Dedifferentiated amniotic fluid mesenchymal stem cell (primary cell): ENCODE data around the gene HIP1.
"Not testable (repeated sequence)": the region's sequence is repeated elsewhere in the genome, so short reads cannot be mapped to it uniquely, and the experiment has no call there.

Experiments used
- DNase-seq: peaks from one replicate; pipeline ENCODE4 v3.0.0-alpha.2; 2016; ENCODE audit errors: extremely low spot score

The HIP1 gene

DNA sequence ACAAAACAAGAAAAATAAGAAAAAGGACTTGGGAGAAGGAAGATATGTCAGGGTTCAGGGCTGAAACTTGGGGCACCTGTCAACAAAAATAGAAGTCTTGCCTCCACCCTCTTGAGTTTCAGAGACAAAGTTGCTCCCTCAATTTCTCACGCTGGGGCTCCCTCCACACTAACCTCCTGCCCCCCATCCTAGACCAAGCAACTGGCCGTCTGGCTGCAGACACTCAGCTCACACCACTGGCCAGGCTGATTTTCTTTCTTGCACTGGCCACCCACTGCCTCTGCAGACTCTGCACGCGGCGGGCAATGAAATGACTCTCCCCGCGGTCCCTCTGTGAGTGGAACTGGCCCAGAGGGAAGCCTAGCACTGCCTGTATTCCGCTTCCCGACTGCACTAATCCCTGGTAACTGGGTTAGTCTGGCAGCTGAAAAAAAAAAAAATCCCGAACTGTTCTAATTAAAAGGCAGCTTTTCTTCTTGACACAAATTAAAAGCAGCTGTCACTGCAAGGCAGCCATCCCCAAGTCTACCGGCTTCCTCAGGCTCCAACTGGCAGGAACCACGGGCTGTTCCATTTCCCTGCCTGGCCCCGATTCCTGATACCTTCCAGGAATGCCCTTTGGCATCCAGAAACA lies 163.1 kb downstream of the HIP1 start:
- DNase-seq, result no peak

- DNase-seq, result no peak
These were observed 165.2 kb downstream of the HIP1 start for GRCh38 chr7:75573477-75574019.

DNA sequence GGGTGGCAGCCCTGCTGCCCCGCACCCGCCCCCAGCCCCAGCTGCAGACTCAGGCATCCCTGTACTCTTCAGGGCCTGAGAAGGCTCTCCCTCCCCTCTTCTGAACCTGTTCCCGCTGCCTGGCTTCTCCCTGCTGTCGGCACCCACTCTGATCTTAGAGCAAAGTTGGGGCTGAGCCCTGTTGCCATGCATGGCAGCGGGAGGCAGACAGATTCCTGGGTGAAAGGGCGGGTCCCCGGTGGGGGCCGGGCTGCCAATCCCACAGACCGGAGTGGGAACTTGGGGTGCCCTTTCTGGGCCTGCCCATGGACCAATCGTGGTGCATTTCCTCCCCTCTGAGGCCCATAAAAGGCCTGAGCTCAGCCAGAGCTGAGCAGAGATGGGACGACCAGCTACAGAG lies 165.9 kb downstream of the HIP1 start:
- DNase-seq, result no peak

DNA sequence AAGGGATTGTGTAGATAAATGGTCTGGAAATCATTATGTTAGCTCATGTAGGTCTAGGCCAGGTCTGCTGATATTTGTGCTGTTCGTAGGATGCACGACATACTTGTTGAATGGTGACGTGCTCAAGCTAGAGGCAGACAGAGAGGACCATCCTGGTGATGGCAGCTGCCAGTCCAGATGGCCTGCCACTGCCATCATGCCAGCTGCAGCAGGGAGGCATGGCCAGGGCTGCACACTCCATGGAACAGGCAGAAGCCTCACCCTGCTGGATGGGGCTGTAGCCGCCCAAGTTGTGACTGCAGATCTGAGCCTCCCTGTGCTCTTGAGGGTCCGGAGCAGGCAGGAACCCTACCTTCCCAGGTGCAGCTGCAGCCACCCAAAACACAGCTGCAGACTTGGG lies 166.3 kb downstream of the HIP1 start:
- DNase-seq, result no peak

DNA sequence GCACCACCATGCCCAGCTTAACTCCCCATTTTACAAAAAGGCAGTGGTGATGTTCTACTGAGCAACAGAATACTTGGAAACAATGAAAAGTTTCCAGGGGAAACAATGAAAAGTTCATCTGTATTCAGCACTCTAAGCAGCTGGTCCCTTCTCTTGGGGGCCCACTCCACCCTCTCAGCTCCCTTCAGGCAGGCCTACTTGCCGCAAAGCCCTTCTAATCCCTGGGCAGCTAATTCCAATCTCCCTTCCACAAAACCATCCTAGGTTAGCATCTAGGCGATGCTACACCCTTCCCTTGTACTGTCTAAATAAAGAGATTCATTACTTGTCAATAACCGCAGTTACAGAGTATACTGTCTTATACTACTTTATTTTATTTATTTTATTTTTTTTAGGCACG lies 167.5 kb downstream of the HIP1 start:
- no peak for DNase-seq

GRCh38 chr7:75569629-75570282 lies 169.0 kb downstream of the HIP1 start:
- not testable (repeated sequence) for DNase-seq

DNA sequence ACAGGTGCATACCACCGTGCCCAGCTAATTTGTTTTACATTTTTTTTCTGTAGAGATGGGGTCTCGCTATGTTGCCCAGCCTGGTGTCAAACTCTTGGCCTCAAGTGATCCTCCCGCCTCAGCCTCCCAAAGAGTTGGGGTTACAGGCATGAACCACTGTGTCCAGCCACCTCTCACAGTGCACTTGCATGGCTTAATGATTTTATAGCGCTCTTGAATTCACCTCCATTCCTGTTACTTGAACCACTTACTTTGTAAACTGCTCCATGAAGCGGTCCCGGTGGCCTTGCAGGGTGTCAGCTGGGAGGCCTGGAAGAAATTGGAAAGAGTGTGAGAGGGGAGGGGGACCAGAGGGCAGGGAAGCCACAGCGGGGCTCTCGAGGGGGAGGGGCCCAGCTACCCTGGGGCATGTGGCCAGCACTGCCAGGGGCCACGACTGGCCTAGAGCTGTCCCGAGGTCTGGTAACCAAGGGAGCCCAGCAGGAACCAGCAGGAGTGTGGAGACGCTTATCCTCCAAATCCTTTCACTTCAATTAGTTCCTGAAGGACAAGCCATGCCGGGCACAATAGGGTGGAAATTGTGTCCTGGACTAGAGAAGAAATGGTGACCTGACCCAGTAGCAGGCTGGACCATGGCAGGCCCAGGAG lies 170.7 kb downstream of the HIP1 start:
- no peak for DNase-seq

DNA sequence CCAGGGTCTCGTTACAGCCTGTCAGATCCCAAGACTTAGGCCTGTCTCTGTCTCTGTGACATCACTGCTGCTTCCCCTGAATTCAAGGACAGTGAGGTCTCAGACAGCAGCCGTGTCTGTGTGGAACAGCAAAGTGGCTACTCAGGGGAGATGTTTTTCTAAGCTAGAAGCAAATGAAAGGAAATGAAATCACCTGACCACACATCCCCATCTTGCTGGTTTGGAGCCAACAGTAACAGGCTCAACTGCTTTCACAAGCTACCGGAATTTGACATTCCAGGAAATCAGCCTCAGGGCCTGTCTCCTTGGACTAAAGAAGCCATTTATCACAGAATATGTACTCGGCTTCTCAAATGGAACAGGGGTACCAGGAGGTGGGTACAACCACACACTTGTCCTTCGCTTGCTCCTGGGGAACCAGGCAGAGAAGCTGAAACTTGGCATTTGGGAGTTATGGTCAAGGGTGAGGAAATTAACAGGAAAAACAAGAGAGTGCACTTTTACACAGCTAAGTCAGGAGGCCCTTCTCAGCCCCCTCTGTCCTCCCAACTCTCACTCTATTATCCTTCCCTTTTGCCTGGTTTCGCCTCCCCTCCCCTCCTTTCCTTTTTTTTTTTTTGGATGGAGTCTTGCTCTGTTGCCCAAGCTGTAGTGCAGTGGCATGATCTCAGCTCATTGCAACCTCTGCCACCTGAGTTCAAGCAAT lies 173.5 kb downstream of the HIP1 start:
- DNase-seq, result peak; percentile 54

GRCh38 chr7:75563171-75563570 lies 175.6 kb downstream of the HIP1 start:
- no peak for DNase-seq

DNA sequence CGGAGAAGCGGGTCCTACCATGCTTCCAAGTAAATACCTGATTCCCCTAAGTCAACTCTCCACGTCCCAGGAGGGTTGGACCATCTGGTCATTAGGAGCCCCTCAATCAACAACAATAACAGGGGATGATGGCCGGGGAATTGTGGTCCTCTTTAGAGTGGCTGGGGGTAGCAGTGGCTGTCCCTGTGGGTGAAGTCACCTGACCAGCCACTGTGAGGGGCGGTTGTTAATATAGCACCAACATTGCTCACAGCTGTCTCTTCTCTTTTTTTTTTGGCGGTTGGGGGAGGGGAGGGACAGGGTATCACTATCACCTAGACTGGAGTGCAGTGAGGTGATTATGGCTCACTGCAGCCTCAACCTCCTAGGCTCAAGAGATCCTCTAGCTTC lies 178.8 kb downstream of the HIP1 start:
- DNase-seq, result no peak

DNA sequence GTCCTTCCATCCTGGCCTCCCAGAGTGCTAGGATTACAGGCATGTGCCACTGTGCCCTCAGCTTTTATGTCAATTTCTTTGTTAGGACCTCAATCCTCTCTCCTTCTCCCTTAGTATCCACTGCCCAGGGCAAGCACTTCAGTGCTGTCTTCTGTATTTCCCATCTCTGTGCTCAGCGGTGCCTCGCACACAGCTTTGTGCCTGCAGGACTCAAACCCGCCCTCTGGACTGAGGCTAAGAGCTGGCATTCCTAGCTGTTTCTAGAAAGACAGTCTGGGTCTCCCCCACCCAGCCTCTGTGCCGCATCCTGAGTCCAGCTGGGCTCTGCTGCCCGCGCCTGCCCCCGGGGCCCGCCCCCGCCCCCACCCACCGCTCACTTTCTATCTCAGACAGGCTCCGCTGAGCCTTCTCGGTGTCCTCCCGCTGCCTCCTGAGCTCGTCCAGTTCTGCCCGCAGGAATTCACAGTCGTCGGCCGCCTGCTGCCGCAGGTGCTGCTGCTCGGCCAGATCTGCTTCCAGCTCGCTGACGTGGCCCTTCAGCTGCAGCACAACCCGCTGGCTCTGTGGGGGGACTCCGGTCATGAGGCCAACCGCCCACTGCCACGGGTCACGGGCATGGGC lies 179.3 kb downstream of the HIP1 start:
- DNase-seq, result no peak

GRCh38 chr7:75556835-75557234 lies 181.9 kb downstream of the HIP1 start:
- DNase-seq, result not testable (repeated sequence)

DNA sequence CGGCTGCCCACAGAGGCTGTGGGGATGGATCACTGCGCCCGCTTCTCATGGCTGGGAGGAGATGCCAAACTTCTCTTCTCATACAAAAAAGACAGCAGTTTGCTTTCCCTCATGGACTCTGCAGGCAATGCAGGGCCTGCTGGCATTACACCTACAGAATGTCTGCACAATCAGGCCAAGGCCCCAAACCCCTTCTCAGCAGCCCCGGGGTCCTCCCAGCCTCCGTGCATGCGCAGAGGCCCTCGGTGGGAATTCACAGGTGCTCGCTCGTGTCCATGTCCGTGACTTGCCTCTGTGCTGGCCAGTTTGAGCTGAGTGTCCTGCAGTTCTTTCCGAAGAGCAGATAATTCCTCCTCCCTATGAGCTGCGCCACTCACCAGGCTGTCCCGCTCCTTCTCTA lies 183.0 kb downstream of the HIP1 start:
- no peak for DNase-seq

DNA sequence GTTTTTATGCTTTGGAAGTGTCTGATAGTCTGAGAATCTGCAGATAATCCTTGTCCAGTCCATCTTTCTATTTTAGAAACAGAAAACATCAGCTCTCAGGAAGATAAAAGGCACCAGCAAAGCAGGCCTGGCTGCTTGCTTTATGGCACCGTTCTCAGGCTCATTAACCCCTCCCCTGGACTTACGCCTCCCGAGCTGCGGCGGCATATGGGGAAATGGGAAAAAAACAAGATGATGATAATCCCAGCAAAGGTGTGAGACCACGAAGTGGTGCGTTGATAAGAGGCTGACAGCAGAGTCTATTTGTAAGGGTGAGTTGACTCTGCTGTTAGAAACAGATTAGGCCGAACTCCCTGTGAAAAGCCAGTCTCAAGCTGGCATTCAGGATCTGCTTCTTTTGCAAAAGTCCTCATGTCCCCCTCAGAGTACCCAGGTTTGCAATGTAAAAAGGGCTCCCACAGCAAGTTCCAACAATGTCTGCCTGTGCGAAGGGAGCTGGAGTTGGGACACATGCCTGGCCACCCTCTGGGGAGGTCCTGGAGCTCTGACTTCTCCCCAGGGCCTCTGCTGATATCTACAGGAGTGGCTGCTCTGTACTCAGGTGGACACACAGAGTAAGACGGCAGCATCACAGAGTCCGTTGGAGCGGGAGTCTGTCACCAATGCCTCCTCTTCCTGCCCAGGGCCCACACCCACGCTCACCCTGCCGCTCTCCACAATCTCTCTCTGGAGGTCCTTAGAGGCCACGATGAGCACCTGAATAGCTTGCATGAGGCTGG lies 192.3 kb downstream of the HIP1 start:
- no peak for DNase-seq

GRCh38 chr7:75537731-75538130 lies 201.0 kb downstream of the HIP1 start:
- no peak for DNase-seq

GRCh38 chr7:75536940-75537538 lies 201.7 kb downstream of the HIP1 start:
- no peak for DNase-seq

GRCh38 chr7:75536491-75536890 lies 202.2 kb downstream of the HIP1 start:
- DNase-seq, result no peak

GRCh38 chr7:75534727-75535307 lies 203.9 kb downstream of the HIP1 start:
- peak; percentile 27 for DNase-seq

- DNase-seq, result no peak
These were observed 204.8 kb downstream of the HIP1 start for GRCh38 chr7:75533926-75534325.

DNA sequence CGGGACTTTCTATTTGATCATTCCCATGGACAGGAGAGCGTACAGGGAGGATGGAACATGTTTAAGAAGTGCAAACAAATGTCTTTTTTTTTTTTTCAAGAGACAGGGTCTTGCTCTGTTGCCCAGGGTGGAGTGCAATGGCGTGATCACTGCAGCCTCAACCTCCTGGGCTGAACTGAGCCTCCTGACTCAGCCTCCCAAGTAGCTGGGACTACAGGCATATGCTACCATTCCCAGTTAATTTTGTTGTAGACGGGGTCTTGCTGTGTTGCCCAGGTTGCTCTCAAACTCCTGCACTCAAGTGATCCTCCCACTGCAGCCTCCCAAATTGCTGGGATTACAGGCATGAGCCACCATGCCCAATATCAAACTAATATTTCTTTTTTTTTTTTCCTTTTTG lies 206.1 kb downstream of the HIP1 start:
- no peak for DNase-seq
